HG02610 (cell line): ENCODE measurements around the gene CD4.

ENCODE experiments used
- ATAC-seq: cut with Tn5 transposase; IDR thresholded peaks from one replicate; pipeline ENCODE4 v1.9.1; 2021; ENCODE audit warnings: mild to moderate bottlenecking, moderate library complexity; ENCODE audit not compliant: unreplicated experiment

Gene CD4

DNA sequence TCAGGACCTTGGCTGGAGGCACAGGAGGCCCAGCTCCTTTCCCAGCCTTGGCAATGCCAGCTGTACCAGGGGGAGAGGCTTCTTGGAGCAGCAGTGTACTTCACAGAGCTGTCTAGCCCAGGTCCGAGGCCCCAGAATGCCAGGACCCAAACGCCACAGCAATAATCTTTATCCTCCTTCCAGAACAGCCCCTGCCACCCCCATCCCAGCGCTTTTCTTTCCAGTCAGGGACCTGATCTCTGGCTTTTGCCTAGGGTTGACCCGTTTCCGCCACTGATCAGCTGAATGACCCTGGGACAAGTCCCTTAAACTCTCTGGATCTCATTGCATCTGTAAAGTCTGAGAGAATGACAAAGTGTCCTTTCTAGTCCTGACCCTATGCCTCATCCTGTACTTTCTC is 11.9 kb upstream of the CD4 start:
- ATAC-seq: no peak

DNA sequence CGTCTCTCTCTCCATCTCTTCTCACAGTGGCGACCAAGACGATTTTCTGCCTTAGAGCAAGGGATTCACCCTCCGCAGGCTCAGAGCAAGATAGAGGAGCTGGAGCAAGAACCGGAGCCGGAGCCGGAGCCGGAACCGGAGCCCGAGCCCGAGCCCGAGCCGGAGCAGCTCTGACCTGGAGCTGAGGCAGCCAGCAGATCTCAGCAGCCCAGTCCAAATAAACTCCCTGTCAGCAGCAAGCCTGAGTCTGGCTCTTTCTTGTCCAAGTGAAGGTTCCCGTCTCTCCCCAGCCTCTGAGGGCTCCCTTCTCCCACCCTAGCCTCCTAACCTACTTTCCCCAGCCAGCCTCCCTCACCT is 11.1 kb upstream of the CD4 start:
- ATAC-seq: no peak

DNA sequence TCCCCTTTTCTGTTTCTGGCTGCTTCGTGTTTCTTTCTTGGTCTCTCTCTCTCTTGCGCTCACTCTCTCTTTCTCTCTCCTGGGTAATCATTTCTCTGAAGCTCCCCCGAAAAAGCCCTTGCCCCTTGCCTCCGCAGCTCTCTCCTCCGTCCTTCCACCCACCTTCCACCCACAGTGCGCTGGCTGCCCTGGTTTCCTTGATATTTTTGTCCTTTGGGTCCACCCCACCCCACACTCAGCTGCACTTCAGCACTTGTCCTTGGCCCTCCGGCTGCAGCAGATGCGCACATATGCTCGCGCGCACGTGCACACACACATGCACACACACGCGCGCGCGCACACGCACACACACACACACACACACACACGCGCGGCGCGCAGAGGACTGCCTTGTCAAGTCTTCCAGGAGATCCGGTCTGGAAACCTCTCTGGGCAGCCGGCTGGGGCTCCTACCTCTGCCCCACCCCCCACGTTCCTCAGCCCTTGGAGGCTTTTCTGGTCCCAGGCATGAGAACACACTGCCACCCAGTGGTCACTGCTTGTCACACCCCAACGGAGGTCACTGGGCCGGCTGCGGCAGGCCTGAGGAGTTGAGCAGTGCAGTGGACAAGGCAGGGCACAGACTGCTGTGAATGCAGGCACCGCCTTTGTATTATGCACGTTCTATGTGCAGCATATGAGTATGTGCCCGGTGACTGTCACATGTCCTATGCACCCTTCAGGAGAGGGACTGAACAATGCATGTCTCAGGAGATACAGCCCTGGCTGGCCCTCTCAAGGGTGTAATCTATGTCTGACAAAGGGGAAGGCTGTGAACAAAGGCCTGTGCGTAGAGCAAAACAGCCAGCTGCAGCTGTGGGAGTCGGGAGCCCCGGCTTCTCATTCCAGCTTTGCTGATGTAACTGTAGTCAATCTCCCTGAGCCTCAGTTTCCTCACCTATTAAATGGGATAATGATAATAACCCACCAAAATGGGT is 10.5 kb upstream of the CD4 start:
- ATAC-seq: peak; percentile 80

DNA sequence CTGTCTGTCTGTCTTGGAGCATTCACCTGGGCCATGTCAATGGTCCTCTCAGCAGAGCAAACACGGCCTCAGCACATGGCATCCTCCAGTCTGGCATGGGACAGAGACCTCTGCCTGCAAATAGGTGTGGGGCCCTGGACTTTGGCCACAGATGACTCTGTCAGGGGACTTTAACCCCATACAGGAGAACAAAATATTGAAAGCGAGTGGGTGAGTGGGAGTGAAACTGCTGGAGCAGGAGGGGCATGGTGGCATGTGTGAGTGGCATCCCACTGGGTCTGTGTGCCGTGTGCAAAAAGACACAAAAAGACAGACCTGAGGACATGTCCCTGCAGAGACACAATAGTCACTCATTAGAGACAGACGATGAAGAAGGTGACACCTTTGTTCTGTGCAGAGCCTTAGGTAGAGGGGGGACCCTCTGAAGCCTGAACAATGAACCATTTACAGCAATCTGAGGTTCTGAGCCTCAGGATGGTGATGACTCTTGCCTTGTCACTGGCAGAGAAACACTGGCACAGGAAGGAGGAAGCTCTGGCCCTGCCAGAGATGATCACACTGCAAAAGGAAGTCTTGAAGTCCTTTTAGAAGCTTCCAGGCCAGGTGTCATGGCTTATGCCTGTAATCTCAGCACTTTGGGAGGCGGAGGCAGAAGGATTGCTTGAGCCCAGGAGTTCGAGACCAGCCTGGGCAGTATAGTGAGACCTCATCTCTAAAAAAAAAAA is 9.5 kb upstream of the CD4 start:
- no peak for ATAC-seq

DNA sequence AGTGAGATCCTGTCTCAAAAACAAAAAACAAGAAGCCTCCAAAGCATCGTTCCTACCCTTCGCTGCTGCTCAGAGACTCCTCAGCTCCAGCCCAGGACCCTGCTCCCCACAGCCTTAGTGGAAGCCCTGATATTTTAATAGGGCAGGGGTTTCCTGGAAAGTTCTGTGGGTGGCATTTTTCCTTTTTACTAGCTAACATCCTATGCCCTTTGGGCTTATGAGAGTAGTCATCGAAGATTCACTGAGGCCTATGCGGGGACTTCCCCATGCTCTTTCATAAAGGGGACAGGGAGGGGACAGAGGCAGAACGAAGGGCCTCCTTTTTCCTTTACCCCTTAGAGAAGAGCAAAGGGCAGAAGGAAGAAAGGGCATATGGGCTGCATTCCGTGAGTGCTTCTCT is 8.8 kb upstream of the CD4 start:
- ATAC-seq: no peak

DNA sequence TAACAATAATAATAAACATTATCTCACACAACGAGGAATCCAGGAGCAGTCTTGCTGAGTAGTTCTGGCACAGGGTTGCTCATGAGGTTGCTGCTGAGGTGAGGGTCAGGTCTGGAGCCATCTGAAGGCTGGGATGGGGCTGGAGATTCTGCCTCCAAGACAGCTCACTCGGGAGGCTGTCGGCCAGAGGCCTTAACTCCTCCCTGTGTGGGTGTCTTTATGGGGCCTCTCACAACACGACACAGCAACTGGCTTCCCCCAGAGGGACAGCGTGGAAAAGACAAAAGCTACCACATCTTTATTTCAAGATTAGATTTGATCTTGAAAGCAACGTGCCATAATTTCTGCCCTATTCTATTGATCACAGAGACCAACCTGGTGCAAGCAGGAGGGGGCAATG is 7.2 kb upstream of the CD4 start:
- no peak for ATAC-seq

DNA sequence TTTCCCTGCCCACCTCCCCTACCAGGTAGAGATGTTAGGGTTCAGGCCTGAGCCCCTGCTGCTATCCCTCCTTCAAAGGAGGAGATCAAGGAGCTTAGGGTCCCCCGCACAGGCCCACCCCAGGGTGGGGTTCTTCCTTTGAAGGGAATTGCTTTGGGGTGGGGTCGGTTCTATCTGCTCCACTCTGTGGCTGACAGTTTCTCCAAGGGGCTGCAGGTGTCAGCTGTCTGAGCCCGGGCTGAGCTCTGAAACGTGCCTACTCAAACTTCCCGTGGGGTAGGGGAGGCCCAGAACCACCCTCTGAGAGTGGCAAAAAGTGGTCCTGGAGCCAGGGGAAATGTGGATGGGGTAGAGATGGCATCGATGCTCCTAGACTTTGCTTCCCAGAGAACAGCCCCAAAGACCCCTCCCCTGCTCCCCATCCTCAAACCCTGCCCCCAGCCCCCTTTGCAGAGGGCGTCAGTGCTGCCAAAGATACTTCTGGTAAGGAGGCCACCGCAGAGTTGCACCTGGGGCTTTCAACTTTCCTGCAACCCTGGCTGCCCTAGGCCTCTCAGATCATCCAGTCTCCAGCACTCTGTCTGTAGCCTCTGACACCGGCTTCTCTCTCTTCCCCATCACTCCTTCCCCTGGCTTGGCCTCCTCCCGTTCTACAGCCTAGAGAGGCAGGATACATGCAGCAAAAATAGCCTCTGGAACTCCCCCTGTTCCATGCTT is 6.3 kb upstream of the CD4 start:
- no peak for ATAC-seq

DNA sequence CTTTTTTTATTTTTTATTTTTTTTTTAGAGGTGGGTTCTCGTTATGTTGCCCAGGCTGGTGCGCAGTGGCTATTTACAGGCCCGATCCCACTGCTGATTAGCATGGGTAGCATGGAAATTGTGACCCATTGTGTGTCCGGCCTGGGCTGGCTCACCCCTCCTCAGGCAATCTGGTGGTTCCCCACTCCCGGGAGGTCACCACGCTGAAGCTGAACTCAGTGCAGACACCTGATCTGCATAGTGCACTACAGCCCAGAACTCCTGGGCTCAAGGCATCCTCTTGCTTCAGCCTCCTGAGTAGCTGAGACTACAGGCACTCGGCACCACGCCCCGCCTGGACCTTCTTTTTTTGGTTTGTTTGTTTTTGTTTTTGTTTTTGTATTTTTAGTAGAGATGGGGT is 5.5 kb upstream of the CD4 start:
- ATAC-seq: no peak

DNA sequence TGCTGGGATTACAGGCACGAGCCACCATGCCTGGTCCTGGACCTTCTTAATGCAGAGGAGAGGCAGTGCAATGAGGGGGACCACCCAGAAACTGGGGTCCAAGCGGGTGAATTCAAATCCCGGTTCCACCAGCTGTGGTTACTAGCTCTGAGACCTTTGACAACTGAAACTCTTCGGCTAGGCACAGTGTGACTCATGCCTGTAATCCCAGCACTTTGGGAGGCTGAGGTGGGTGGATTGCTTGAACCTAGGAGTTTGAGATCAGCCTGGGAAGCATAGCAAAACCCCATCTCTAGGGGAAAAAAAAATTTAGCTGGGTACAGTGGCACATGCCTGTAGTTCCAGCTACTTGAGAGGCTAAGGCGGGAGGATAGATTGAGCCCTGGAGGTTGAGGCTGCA is 5.0 kb upstream of the CD4 start:
- no peak for ATAC-seq

DNA sequence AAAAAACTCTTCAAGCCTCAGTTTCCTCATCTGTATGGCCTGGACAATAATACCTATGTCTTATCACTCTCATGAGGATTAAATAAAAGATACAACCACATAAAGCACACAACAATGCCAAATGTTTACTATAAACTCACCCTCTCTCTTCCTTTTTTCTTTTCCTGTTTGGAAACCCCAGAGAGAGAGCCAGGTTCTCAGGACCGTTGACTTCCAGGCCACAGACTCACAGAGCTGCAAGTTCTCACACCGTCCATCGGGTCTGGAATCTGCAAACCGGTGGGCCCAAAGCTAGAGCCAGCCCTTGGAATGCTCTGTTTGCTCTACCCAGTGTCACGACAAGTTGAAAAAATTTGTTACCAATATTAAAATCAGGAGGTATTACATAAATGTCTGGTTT is 4.6 kb upstream of the CD4 start:
- no peak for ATAC-seq

DNA sequence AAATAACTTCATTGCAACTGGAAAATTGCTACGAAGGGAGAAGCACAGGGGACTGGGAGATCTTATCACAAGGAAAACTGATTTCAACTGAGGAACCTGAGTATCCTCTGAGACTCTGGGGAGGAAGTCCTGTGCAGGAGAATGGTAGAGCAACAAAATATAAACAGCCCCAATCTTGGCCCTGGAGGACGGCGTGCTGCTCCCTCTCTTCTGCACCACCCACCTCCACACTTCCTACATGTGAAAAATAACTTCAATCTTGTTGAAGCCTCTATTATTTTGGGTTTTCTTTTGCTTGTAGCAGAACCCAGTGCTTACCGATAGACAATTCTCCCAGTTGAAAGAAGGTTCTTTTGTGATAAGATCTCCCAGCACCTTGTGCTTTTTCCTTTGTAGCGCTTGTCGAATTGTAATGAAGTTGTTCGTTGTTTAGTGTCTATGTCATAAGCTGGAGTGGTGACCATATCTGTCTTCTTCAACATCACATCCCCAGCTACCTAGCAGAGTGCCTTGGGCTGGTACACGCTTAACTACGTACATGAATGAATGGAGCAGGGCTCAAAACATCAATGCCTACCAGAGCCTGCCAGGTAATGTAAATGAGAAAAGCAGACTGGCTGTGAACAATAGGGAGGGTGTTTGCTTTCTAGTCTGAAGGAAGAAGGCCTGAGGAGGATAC is 2.8 kb upstream of the CD4 start:
- ATAC-seq: no peak

DNA sequence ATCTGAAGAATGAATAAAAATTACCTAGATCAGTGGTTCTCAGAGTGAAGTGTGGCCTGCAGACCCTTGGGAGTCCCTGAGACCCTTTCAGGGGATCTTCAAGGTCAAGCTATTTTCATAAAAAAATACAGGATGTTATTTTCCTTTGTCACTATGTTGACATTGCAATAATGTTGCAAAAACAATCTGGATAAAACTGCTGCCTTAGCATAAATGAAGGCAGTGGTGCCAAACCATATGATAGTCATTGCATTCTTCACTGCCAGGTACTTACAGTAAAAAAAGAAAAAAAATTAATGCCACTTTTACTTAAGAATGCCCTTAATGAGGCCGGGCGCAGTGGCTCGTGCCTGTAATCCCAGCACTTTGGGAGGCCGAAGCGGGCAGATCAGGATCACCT is 2.0 kb upstream of the CD4 start:
- ATAC-seq: no peak

DNA sequence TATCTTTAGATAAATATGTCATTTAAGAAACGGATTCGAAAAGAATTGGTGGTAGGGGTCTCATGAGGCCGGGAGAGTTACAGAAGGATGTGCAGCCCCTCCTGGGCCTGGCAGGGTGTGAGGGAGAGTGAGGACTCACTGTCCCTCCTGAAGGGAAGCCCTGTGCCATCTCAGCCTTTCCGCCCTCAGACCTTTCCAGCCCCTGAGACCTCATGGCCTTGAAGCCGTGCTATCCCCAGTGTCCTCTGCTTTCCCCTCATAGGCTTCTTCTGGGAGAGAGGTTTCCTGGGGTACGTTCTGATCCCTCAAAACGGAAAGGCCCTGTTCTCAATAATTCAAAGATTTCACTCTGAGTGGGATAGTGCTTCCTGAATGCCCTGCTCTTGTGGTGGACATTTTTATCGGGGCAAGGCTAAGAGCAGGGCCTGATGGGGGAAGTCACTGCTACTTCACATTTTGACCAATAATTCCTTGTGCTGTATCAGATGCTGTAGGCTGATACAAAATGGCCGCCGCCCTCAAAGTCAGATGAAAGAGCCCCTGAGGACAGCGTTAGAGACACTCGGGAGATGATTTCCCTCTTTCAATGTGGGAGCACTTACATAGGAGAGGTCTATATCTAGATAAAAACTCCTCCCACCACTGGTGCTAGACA is 1.3 kb downstream of the CD4 start:
- ATAC-seq: no peak

DNA sequence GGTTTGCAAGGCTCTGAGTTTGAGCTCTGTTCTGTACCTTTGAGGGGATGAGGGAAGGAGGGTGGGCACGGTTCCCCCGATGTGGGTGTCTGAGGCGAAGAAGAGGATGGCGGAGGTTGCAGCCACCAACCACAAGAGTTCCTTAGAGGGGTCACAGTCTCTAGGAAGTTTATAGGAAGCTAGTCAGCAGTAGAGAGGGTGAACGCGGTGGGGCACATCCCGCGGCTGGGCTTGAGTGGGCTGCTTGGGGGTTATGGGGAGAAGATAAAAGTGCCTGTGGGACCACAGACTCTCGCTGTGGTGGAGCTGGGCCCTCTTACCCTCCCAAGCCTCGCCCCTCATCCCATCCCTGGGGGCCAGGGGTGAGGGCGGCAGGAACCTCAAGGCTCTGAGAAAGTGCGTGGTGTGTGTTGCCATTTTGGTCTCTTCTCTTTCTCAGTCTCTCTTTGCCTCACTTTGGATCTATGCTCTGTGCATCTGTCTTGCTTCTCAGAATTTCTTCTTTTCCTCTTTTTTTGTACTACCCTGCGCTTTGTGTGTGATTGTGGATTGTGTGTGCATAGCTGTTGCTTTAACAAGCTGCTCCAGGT is 2.7 kb downstream of the CD4 start:
- ATAC-seq: peak; percentile 3

DNA sequence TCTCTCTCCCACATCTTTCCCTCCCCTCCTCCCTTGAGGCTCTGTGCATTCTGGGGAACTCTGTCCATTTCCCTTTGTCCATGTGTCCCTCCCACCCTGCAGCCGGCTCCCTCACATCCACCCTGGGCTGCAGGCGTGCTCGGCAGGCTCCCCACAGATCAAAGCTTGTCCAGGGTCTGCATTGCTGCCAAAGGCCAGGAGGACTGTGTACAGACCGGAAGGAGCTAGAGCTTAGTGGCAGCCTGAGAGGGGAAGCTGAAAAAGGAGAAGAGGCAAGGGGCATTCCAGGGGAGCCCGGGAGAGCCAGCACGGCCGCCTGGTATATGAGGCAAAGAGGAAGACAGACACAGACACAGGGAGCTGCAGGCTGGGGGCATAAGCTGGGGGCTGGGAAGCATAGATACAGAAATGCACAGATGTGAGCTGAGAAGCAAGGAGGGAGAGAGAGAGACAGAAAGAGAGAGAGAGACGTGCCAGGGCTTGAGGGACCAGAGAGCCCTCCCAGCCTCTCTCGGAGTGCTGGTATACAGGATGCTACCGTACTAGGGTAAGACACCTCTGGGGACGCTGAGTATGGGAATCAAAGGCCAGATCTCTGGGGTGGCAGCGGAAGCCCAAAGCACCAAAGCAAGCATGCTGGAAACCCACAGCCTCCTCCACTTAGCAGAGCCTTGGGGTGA is 3.3 kb downstream of the CD4 start:
- peak; percentile 60 for ATAC-seq

DNA sequence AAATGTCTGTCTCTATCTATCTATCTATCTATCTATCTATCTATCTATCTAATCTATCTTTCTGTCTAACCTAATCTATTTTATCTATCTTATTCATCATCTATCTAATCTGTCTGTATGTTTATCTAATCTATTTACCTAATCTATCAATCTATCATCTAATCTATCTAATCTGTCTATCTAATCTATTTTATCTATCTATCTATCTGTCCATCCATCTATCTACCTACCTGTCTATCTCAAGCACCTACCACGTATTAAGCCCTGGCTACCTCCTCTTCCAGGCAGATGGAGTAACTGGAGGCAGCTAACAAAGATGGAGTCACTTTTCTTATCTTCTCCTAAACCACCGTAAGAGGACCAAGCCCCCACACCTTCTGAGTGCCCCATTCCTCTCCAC is 5.8 kb downstream of the CD4 start:
- no peak for ATAC-seq

DNA sequence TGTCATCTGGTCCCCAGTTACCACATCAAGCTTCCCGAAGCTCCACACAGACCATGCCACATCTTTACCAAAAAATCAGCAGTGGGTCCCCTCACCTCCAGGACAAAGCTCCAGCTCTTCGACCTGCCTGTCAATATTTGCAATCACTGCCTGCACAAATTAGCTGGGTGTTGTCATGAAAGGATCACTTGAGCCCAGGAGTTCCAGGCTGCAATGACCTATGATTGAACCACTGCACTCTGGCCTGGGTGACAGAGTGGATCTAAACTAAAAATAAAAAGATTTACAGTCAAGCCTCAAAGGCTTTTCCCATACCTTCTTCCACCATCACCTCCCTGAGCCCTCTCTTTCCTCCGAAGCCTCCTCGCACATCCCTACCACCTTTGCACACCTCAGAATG is 7.2 kb downstream of the CD4 start:
- no peak for ATAC-seq

DNA sequence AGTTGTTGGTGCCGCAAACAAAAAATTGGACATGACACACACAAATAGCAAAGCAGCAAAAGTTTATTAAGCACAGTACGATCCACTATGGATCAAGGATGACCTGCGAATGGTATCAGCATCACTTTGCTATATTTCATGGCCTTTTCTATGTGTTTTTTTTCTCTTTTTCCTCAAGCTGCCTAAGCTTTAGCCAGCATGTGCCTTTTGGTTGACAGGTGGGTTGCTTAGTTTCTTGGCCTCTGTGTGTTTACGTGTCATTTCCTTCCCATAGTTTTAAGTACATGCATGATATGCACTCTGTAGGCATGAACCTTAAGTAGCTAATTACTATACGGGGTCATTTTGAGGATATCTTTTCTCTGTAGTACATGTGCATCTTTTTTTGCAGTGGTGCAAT is 9.8 kb downstream of the CD4 start:
- no peak for ATAC-seq

DNA sequence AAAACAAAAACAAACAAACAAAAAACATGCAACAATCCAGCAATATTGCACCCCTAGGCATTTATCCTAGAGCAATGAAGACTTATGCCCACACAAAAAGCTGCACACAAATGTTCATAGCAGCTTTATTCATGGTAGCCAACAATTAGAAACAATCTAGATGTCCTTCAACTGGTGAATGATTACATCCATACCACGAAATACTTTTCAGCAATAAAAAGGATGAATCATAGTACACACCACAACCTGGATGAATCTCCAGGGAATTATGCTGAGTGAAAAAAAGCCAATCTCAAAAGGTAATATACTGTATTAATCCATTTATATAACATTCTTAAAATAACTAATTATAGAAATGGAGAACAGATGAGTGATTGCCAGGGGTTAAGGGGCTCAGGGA is 17.8 kb downstream of the CD4 start:
- no peak for ATAC-seq

DNA sequence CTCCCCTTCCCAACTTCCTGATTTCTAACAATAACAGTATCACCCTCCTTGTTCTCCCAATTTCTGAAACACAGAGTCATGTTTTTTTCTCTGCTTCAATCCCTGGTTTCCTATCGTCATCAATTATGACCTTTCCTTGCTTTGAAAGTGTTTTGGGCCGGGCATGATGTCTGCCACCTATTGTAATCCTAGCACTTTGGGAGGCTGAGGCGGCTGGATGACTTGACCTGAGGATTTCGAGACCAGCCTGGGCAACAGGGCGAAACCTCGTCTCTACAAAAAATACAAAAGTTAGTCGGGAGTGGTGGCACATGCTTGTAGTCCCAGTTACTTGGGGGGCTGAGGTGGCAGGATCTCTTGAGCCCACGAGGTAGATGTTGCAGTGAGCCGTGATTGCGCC is 19.7 kb downstream of the CD4 start:
- ATAC-seq: no peak
